Measurements from ENCODE around the gene PHACTR3. TPM values are rescaled to one million over a fixed set of nuclear protein-coding genes. Genes with fewer than 3 reads are reported as not detected.

PHACTR3 gene
- total and polyA plus RNA-seq, 2 of the 8 experiments (the other 6 are each of a cell fraction or from before 2014, with no cell fraction given), result 0.05 to 0.13 TPM

GRCh38 chr20:59754551-59754950, 150.2 kb downstream of the PHACTR3 start (continued):
- no peak for TF ChIP-seq HDAC2 (IDR thresholded peaks at IDR 0.05; ENCODE audit: borderline replicate concordance in 1 of 2, low read depth in 2 of 2, low read length in 2 of 2)
- no peak for TF ChIP-seq BCL11A (IDR thresholded peaks at IDR 0.05; ENCODE audit: low read depth in 2 of 2, low read length in 2 of 2)
- no peak for TF ChIP-seq SP2 (IDR thresholded peaks at IDR 0.05; ENCODE audit: low read length)
- no peak for TF ChIP-seq BACH1 (IDR thresholded peaks at IDR 0.05; ENCODE audit: low read length)
